HG02981 (cell line): ENCODE results near the gene FREY1.

Source experiments
- ATAC-seq: cut with Tn5 transposase; IDR thresholded peaks from one replicate; pipeline ENCODE4 v1.9.1; 2021; ENCODE audit warnings: mild to moderate bottlenecking, moderate library complexity; ENCODE audit not compliant: unreplicated experiment

Gene FREY1

GRCh38 chr11:45906965-45907611 is at the start of gene FREY1:
Gene FREY1, minus strand, starts transcription at chr11:45907271. Its CDS starts 26 bp downstream, at chr11:45907245.
- no peak for ATAC-seq

- ATAC-seq: no peak
Observed at GRCh38 chr11:45949992-45950407, 42.9 kb upstream of the FREY1 start.

DNA sequence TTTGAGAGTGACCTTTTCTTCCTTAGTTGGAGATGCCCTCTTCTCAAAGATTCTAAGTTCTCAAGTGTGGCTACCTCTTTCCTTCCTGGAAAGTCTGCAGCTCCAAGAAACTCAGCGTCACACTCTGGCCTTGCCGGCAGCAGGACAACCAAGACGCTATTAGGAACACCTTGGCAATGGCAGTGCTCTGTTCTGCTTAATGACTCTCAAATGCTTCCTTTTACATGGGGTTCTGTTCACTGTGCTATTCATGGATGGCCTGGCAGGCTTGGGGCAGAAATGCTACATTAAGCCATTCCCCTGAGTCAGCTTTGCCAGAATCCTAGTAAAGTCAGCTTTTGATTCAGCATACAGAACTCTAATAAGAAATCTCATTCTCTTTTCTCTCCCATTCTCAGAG is 41.3 kb upstream of the FREY1 start:
- no peak for ATAC-seq

- ATAC-seq: no peak
Observed at GRCh38 chr11:45947885-45948284, 40.8 kb upstream of the FREY1 start.

DNA sequence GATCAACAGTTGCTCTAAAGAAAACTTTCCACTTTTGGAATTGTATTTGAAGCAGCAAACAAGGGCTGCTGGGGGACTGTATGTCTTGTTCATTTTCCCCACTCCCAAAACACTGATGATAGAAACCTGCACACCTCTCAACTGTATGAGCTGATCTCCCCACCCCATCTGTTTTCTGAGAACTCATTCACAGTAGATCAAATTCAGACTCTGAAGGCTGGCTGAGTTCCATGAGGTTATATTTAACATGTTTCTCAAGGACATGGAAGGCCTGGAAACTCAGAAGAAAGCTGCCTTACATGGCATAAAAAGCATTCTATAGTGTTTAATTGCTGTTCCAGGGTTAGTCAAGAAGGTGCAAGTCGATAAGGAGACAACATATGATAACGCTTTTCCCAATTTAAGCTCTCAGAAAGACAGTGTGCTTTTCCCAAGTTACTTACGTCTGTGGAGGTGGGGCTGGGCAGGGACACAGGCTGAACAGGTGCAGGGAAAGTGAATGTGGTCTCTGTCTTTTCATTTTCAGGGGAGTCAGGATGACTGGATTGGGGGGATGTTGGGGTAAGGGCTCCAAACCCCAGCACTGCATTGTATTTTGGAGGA is 38.4 kb upstream of the FREY1 start:
- no peak for ATAC-seq

DNA sequence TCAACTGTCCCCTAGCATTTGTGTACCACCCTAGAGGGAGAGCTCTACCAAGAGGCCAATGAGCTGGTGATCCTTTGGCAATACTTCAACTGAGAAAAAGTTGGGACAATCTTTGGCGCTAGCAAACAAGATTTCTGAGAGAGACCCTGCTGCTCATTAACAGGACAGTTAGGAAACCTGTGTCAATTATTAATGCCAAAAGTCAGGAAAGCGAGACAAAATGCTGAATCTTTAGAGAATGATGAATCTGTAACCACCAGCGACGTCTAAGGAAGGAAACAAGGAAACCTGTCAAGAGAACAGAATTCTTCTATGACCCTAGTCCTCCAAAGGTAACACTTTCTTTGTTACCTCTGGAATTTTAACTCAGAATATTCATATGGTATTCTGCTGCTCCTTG is 35.3 kb upstream of the FREY1 start:
- ATAC-seq: no peak

DNA sequence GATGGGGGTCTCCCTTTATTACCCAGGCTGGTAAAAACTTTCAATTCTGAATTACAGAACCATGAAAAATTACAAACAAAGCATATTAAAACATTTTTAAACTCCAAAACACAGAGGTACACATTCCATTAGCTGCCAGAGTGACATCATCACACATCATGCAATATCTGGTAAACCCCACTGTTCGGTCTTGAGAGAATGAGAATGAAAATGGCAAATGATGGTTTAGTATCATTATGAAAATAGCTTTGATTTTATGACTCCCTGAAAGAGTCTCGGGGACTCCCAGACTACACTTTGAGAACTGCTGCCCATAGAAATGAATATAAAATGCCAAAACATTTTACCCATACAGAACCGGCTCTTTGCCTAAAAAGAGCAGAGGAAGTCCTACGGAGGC is 34.2 kb upstream of the FREY1 start:
- ATAC-seq: no peak

GRCh38 chr11:45939836-45940235 is 32.8 kb upstream of the FREY1 start:
- no peak for ATAC-seq

DNA sequence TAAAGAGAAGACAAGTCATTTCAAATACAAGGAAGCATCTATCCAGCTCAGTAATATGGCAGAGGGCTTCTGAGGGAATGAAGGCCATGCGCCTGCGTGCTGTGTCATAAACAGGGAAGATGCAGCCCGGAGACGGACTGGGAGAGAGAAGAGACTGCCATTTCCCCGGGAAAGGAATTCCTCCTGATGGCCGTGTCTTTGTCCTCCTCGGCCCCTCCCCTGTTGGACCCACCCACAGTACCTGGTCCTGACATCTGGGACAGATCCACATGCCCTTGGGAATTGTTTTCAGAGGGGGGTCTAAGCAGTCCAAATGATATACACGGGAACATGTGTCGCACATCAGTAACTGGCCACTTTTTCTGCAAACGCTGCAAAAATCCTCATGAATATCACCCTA is 30.8 kb upstream of the FREY1 start:
- ATAC-seq: no peak

GRCh38 chr11:45936511-45937054 is 29.5 kb upstream of the FREY1 start:
- ATAC-seq: no peak

- no peak for ATAC-seq
Observed at GRCh38 chr11:45935349-45936064, 28.4 kb upstream of the FREY1 start.

GRCh38 chr11:45934580-45935318 is 27.7 kb upstream of the FREY1 start:
- ATAC-seq: no peak

DNA sequence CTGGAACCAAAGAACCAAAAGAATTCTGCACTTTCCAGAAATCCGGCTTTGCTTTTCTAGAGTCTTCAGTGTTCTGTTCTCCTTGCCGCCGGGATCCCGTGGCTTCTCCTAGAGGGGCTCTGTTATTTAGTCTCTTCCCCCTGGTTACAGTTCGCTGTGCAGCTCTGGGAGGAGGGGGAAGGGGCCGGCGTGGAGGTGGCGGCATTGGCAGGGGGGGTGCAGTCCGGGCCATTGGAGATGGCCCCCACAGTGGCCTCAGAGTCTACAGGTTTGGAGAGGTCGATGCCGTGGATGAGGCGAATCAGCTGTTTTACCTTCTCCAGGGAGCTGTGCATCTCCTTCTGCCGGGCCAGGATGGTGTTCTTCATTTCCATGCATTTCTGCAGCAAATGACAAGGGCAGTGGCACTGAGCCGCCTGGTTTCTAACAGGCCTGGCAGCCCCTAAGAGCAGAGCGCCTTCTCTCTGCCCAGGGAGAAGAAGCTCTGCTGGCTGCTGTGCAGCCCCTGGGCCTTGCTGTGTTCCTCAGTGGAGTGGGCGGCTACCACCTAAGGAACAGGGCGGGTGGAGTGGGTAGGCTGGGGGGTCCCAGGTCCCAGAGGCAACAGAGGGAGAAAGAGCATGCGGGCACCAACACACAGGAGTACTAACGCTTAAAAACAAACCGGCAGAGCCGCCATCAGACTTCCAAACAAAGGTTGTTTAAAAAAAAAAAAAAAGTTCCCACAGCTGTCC is 26.9 kb upstream of the FREY1 start:
- ATAC-seq: no peak

DNA sequence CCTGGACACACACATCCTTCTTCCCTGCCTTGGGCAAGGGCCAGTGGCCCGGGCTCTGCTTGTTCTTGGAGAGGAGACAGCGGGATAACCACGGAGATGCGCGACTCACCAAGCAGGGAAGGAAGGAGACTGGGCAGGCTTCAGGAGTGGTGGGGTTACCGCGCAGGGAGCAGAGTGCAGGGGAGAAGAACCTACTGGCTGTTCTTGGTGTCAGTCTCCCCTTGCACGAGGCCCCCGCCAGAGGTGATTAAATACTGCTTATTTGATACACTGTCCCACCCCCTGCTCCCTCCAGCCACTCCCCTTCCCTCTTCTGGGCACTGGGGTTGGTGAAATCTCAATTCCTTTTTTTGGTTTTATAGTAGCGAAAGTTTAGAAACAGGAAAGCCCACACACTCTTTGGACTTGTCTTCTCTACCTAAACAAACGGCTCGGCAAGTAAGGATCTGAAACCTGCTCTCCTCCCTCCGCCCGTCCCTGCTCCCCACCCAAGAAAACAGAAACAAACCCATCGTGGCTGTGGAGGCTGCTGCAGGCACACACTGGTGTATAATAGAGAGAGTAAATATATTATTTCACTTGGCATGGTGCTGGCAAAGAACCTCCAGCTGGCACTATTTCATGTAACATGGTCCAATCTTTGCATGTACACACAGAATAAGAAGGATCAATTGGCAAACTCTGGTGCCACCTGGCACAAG is 26.2 kb upstream of the FREY1 start:
- ATAC-seq: no peak

DNA sequence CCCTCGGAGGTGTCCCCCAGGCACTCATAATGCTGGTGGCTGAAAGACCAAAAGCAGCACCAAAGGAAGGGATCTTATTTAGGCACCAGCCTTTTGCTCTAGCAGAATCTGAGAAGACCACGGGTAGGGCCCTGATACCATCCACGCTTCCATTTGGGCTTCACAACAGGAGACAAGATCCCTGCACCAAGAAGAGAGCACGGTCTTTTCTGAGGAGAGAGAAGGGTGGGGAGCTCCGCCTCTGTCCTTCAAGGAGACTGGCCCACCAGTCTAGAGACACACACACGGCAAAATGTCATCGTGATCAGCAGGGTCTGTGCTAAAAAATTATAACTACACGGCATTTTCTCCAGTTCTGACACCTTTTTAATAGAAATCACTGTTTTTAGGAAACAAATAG is 25.1 kb upstream of the FREY1 start:
- ATAC-seq: no peak

- ATAC-seq: no peak
Observed at GRCh38 chr11:45931739-45932138, 24.7 kb upstream of the FREY1 start.

GRCh38 chr11:45930951-45931570 is 24.0 kb upstream of the FREY1 start:
- ATAC-seq: no peak

- ATAC-seq: peak; percentile 84
Observed at GRCh38 chr11:45930031-45930794, 23.1 kb upstream of the FREY1 start.
